ENCODE measurements around the gene CPNE6. TPM values are rescaled to one million over a fixed set of nuclear protein-coding genes. Genes with fewer than 3 reads are reported as not detected.

CPNE6 gene
- not detected for total RNA-seq

GRCh38 chr14:24071144-24071697, at the start of gene CPNE6:
TSS of gene CPNE6 (plus strand) at chr14:24071562. CDS start at chr14:24072937, 1,375 bp downstream.

GRCh38 chr14:24051789-24052655, 19.3 kb upstream of the CPNE6 start, which contains the start of gene CARMIL3:
TSS of gene CARMIL3 (plus strand) at chr14:24052009. CDS start at chr14:24052154, 145 bp downstream.

GRCh38 chr14:24093901-24094840, 22.8 kb downstream of the CPNE6 start, which contains the start of gene PCK2:
TSS of gene PCK2 (plus strand) at chr14:24094311. CDS start at chr14:24094406, 95 bp downstream.

GRCh38 chr14:24114532-24115421, 43.4 kb downstream of the CPNE6 start, which contains the start of the genes DCAF11 and NRL:
TSS of gene DCAF11 (plus strand) at chr14:24114777. CDS start at chr14:24115595, 818 bp downstream.
TSS of gene NRL (minus strand) at chr14:24114949. CDS start at chr14:24082848, 32,101 bp downstream.

Other genes with a start within 250 kb of the CPNE6 start
- 41.9 TPM for gene DHRS4, start 117.8 kb upstream of the CPNE6 start, total RNA-seq
- gene DHRS4L2, start 82.6 kb upstream of the CPNE6 start, total RNA-seq = 23.4 TPM
- 1.9 TPM for gene CARMIL3, start 19.6 kb upstream of the CPNE6 start, total RNA-seq
- gene PCK2, start 22.7 kb downstream of the CPNE6 start, total RNA-seq = 26.3 TPM
- gene DCAF11, start 43.2 kb downstream of the CPNE6 start, total RNA-seq = 145 TPM
- gene NRL, start 43.4 kb downstream of the CPNE6 start, total RNA-seq = 4.4 TPM
- gene FITM1, start 59.1 kb downstream of the CPNE6 start, total RNA-seq = 39.1 TPM
- 95.0 TPM for gene PSME1, start 64.6 kb downstream of the CPNE6 start, total RNA-seq
- 13.4 TPM for gene EMC9, start 70.0 kb downstream of the CPNE6 start, total RNA-seq
- gene PSME2, start 75.0 kb downstream of the CPNE6 start, total RNA-seq = 85.5 TPM
- 52.8 TPM for gene RNF31, start 75.9 kb downstream of the CPNE6 start, total RNA-seq
- 58.3 TPM for gene IRF9, start 89.7 kb downstream of the CPNE6 start, total RNA-seq
- gene REC8, start 100.5 kb downstream of the CPNE6 start, total RNA-seq = 28.1 TPM
- gene IPO4, start 117.3 kb downstream of the CPNE6 start, total RNA-seq = 56.7 TPM
- gene TM9SF1, start 123.9 kb downstream of the CPNE6 start, total RNA-seq = 51.6 TPM
- gene TSSK4, start 134.1 kb downstream of the CPNE6 start, total RNA-seq = not detected
- 21.8 TPM for gene CHMP4A, start 141.9 kb downstream of the CPNE6 start, total RNA-seq
- 14.4 TPM for gene MDP1, start 144.5 kb downstream of the CPNE6 start, total RNA-seq
- 56.1 TPM for gene NEDD8, start 160.8 kb downstream of the CPNE6 start, total RNA-seq
- 60.7 TPM for gene GMPR2, start 161.4 kb downstream of the CPNE6 start, total RNA-seq
- 48.2 TPM for gene TINF2, start 171.1 kb downstream of the CPNE6 start, total RNA-seq
- gene TGM1, start 191.6 kb downstream of the CPNE6 start, total RNA-seq = 0.29 TPM
- 18.9 TPM for gene RABGGTA, start 200.0 kb downstream of the CPNE6 start, total RNA-seq
- 29.6 TPM for gene DHRS1, start 228.2 kb downstream of the CPNE6 start, total RNA-seq
- gene NOP9, start 228.3 kb downstream of the CPNE6 start, total RNA-seq = 18.5 TPM
- 13.8 TPM for gene CIDEB, start 236.4 kb downstream of the CPNE6 start, total RNA-seq
- 9.1 TPM for gene LTB4R2, start 238.6 kb downstream of the CPNE6 start, total RNA-seq
- 6.7 TPM for gene LTB4R, start 239.9 kb downstream of the CPNE6 start, total RNA-seq

Data from metanephros (tissue), 1 donor.